ENCODE data around the gene MAML2. TPM values are rescaled to one million over a fixed set of nuclear protein-coding genes. Genes with fewer than 3 reads are reported as not detected.

Gene MAML2
- total RNA-seq, 2 experiments from 2014 or later: 23.4 to 27.2 TPM

GRCh38 chr11:96055706-96056387, 287.1 kb downstream of the MAML2 start:
- H3K27me3 Mint-ChIP-seq: no peaks in the 10 kb centered on the region
- POLR2A ChIA-PET: no interaction called here
- H3K36me3 Mint-ChIP-seq (ENCODE audit: low read depth): peaks cover 45% of the 10 kb centered on the region
- no peak overlapping the region for H3K27ac Mint-ChIP-seq
- peaks cover 3% of the 10 kb centered on the region for H3K9me3 Mint-ChIP-seq
- H3K4me3 Mint-ChIP-seq: no peak overlapping the region
- peaks cover 60% of the 10 kb centered on the region for H3K4me1 Mint-ChIP-seq
- CTCF ChIA-PET: interaction anchor here (0.7 to 2.6 kb wide), 15 partner anchors 9 to 334 kb away, joined by 3 to 17 read pairs (median 4); partner anchors contain the start of genes CCDC82 and MAML2
- no peak for DNase-seq

- Mint-ChIP-seq H3K4me3 (no peak overlapping the region), H3K9me3 (peaks cover 3% of the 10 kb centered on the region), H3K36me3 (ENCODE audit: low read depth) (peaks cover 42% of the 10 kb centered on the region), H3K4me1 (peaks cover 59% of the 10 kb centered on the region), H3K27me3 (no peaks in the 10 kb centered on the region), H3K27ac (no peak overlapping the region)
- POLR2A ChIA-PET: interaction anchor here (0.6 kb wide), 1 partner anchor 272 kb away, joined by 3 read pairs; no protein-coding TSS in a partner anchor
- no peak for DNase-seq
- CTCF ChIA-PET: interaction anchor here (0.7 to 2.6 kb wide), 20 partner anchors 8 to 339 kb away, joined by 3 to 17 read pairs (median 3); partner anchors contain the start of genes CCDC82 and MAML2
These were observed 287.9 kb downstream of the MAML2 start for GRCh38 chr11:96054870-96055705.

- Mint-ChIP-seq H3K36me3 (ENCODE audit: low read depth) (peaks cover 34% of the 10 kb centered on the region), H3K27ac (no peak overlapping the region), H3K9me3 (peaks cover 3% of the 10 kb centered on the region), H3K4me3 (no peak overlapping the region), H3K4me1 (peaks cover 56% of the 10 kb centered on the region), H3K27me3 (no peaks in the 10 kb centered on the region)
- CTCF ChIA-PET: interaction anchor here (1.0 kb wide), 1 partner anchor 290 kb away, joined by 6 read pairs; the partner anchor contains the start of gene MAML2
- no peak for DNase-seq
- POLR2A ChIA-PET: no interaction called here
These were observed 289.9 kb downstream of the MAML2 start for GRCh38 chr11:96052921-96053651.

GRCh38 chr11:96051820-96052219, 291.2 kb downstream of the MAML2 start:
- DNase-seq: no peak
- no peak overlapping the region for H3K27ac Mint-ChIP-seq
- H3K27me3 Mint-ChIP-seq: no peaks in the 10 kb centered on the region
- peaks cover 48% of the 10 kb centered on the region for H3K4me1 Mint-ChIP-seq
- peaks cover 31% of the 10 kb centered on the region for H3K36me3 Mint-ChIP-seq (ENCODE audit: low read depth)
- CTCF ChIA-PET: no interaction called here
- peaks cover 3% of the 10 kb centered on the region for H3K9me3 Mint-ChIP-seq
- no peak overlapping the region for H3K4me3 Mint-ChIP-seq
- POLR2A ChIA-PET: no interaction called here

GRCh38 chr11:96050435-96051182, 292.4 kb downstream of the MAML2 start:
- DNase-seq: no peak
- ChIA-PET POLR2A (interaction anchor here (0.6 kb wide), 2 partner anchors 11 to 201 kb away, joined by 3 to 10 read pairs; no protein-coding TSS in a partner anchor), CTCF (no interaction called here)
- Mint-ChIP-seq H3K27me3 (no peaks in the 10 kb centered on the region), H3K27ac (no peak overlapping the region), H3K4me3 (no peak overlapping the region), H3K9me3 (peaks cover 3% of the 10 kb centered on the region), H3K36me3 (ENCODE audit: low read depth) (peaks cover 37% of the 10 kb centered on the region), H3K4me1 (peaks cover 46% of the 10 kb centered on the region)

GRCh38 chr11:96049426-96049825, 293.6 kb downstream of the MAML2 start:
- peaks cover 44% of the 10 kb centered on the region for H3K36me3 Mint-ChIP-seq (ENCODE audit: low read depth)
- DNase-seq: no peak
- H3K4me3 Mint-ChIP-seq: no peak overlapping the region
- peaks cover 3% of the 10 kb centered on the region for H3K9me3 Mint-ChIP-seq
- H3K4me1 Mint-ChIP-seq: peaks cover 37% of the 10 kb centered on the region
- ChIA-PET POLR2A (no interaction called here), CTCF (interaction anchor here (0.8 kb wide), 1 partner anchor 13 kb away, joined by 3 read pairs; no protein-coding TSS in a partner anchor)
- H3K27ac Mint-ChIP-seq: no peak overlapping the region
- H3K27me3 Mint-ChIP-seq: no peaks in the 10 kb centered on the region

- Mint-ChIP-seq H3K27ac (no peak overlapping the region), H3K9me3 (peaks cover 4% of the 10 kb centered on the region), H3K27me3 (no peaks in the 10 kb centered on the region), H3K4me1 (peaks cover 17% of the 10 kb centered on the region), H3K4me3 (no peak overlapping the region), H3K36me3 (ENCODE audit: low read depth) (peaks cover 41% of the 10 kb centered on the region)
- no peak for DNase-seq
- POLR2A ChIA-PET: no interaction called here
- CTCF ChIA-PET: no interaction called here
These were observed 297.2 kb downstream of the MAML2 start for GRCh38 chr11:96045622-96046456.

GRCh38 chr11:96044747-96045146, 298.2 kb downstream of the MAML2 start:
- H3K9me3 Mint-ChIP-seq: peaks cover 4% of the 10 kb centered on the region
- peaks cover 17% of the 10 kb centered on the region for H3K4me1 Mint-ChIP-seq
- no peak for DNase-seq
- peaks cover 38% of the 10 kb centered on the region for H3K36me3 Mint-ChIP-seq (ENCODE audit: low read depth)
- no peak overlapping the region for H3K4me3 Mint-ChIP-seq
- no peak overlapping the region for H3K27ac Mint-ChIP-seq
- ChIA-PET POLR2A (no interaction called here), CTCF (no interaction called here)
- H3K27me3 Mint-ChIP-seq: no peaks in the 10 kb centered on the region

GRCh38 chr11:96044311-96044710, 298.7 kb downstream of the MAML2 start:
- peaks cover 4% of the 10 kb centered on the region for H3K9me3 Mint-ChIP-seq
- no peak for DNase-seq
- H3K27ac Mint-ChIP-seq: no peak overlapping the region
- peaks cover 35% of the 10 kb centered on the region for H3K36me3 Mint-ChIP-seq (ENCODE audit: low read depth)
- H3K4me3 Mint-ChIP-seq: no peak overlapping the region
- POLR2A ChIA-PET: no interaction called here
- H3K4me1 Mint-ChIP-seq: peaks cover 17% of the 10 kb centered on the region
- CTCF ChIA-PET: no interaction called here
- H3K27me3 Mint-ChIP-seq: no peaks in the 10 kb centered on the region

- Mint-ChIP-seq H3K4me3 (no peak overlapping the region), H3K27me3 (no peaks in the 10 kb centered on the region), H3K9me3 (peaks cover 4% of the 10 kb centered on the region), H3K4me1 (peaks cover 17% of the 10 kb centered on the region), H3K27ac (no peak overlapping the region), H3K36me3 (ENCODE audit: low read depth) (peaks cover 35% of the 10 kb centered on the region)
- POLR2A ChIA-PET: no interaction called here
- CTCF ChIA-PET: interaction anchor here (1.5 kb wide), 1 partner anchor 300 kb away, joined by 5 read pairs; the partner anchor contains the start of gene MAML2
- no peak for DNase-seq
These were observed 299.7 kb downstream of the MAML2 start for GRCh38 chr11:96043291-96043690.

GRCh38 chr11:96038046-96038445, 304.9 kb downstream of the MAML2 start:
- Mint-ChIP-seq H3K4me3 (no peak overlapping the region), H3K27ac (no peak overlapping the region), H3K9me3 (no peaks in the 10 kb centered on the region), H3K27me3 (no peaks in the 10 kb centered on the region), H3K4me1 (peaks cover 7% of the 10 kb centered on the region), H3K36me3 (ENCODE audit: low read depth) (peaks cover 22% of the 10 kb centered on the region)
- no peak for DNase-seq
- CTCF ChIA-PET: no interaction called here
- POLR2A ChIA-PET: no interaction called here

Measured in activated CD4-positive, alpha-beta T cell treated with anti-CD3 and anti-CD28 coated beads, Interleukin-2, amount 10 ng/mL, durations not matched to agents 7 days and 5 days (primary cell).